Neural progenitor cell (in vitro differentiated cells): ENCODE measurements around the gene CHRNB4. TPM values are rescaled to one million over a fixed set of nuclear protein-coding genes. Genes with fewer than 3 reads are reported as not detected.

Source experiments
- DNase-seq: peaks from one replicate; pipeline ENCODE4 v3.0.0-alpha.2; 2016; ENCODE audit warnings: low spot score
- H2AFZ ChIP-seq: fragments of 200-600 bp; sonication (generic); replicated peaks from 2 replicates; pipeline ENCODE4 v1.6.1; 2016; ENCODE audit warnings: antibody characterized with exemption
- H3F3A ChIP-seq: fragments of 200-600 bp; sonication (generic); 2 replicates; pipeline ENCODE4 v1.6.1; 2016; ENCODE audit warnings: antibody characterized with exemption, low read depth
- H3K27ac ChIP-seq: fragments of 200-600 bp; sonication (generic); 2 replicates; pipeline ENCODE4 v1.5.1; 2016; ENCODE audit warnings: mild to moderate bottlenecking
- H3K27me3 ChIP-seq: fragments of 200-600 bp; sonication (generic); 2 replicates; pipeline ENCODE4 v1.6.1; 2016; ENCODE audit warnings: mild to moderate bottlenecking, moderate library complexity
- H3K36me3 ChIP-seq: fragments of 200-600 bp; sonication (generic); 2 replicates; pipeline ENCODE4 v1.5.1; 2016
- H3K4me1 ChIP-seq: fragments of 200-600 bp; sonication (generic); 2 replicates; pipeline ENCODE4 v1.6.1; 2016; ENCODE audit warnings: mixed run types
- H3K4me2 ChIP-seq: fragments of 200-600 bp; sonication (generic); 2 replicates; pipeline ENCODE4 v1.6.1; 2016
- H3K4me3 ChIP-seq: fragments of 200-600 bp; sonication (generic); 2 replicates; pipeline ENCODE4 v1.5.1; 2016
- H3K79me2 ChIP-seq: fragments of 200-600 bp; sonication (generic); 2 replicates; pipeline ENCODE4 v1.6.1; 2016; ENCODE audit warnings: low read depth
- H3K9ac ChIP-seq: fragments of 200-600 bp; sonication (generic); 2 replicates; pipeline ENCODE4 v1.6.1; 2016
- H3K9me3 ChIP-seq: fragments of 200-600 bp; sonication (generic); 2 replicates; pipeline ENCODE4 v1.5.1; 2016; ENCODE audit warnings: low read depth
- H4K20me1 ChIP-seq: fragments of 200-600 bp; sonication (generic); 2 replicates; pipeline ENCODE4 v1.6.1; 2016; ENCODE audit warnings: low read depth
- H3K27ac Mint-ChIP-seq: 3 replicates; pipeline ENCODE4 v1.8.0; 2021; ENCODE audit warnings: mixed read lengths
- H3K27me3 Mint-ChIP-seq: 2 replicates; pipeline ENCODE4 v1.8.0; 2022; ENCODE audit warnings: low read depth, mild to moderate bottlenecking, inconsistent platforms, moderate library complexity, mixed read lengths; ENCODE audit not compliant: insufficient read depth
- H3K36me3 Mint-ChIP-seq: 3 replicates; pipeline ENCODE4 v1.8.0; 2021; ENCODE audit warnings: mixed read lengths
- H3K4me1 Mint-ChIP-seq: 3 replicates; pipeline ENCODE4 v1.8.0; 2021; ENCODE audit warnings: mixed read lengths
- H3K4me3 Mint-ChIP-seq: 3 replicates; pipeline ENCODE4 v1.8.0; 2021; ENCODE audit warnings: mild to moderate bottlenecking, moderate library complexity, mixed read lengths
- H3K9me3 Mint-ChIP-seq: 3 replicates; pipeline ENCODE4 v1.8.0; 2020; ENCODE audit warnings: mixed read lengths
- CTCF ChIP-seq: fragments of 200-600 bp; sonication (generic); IDR thresholded peaks from 2 replicates; pipeline ENCODE4 v1.5.1; 2017; ENCODE audit warnings: antibody characterized with exemption, mild to moderate bottlenecking
- EZH2 ChIP-seq: fragments of 200-600 bp; sonication (generic); IDR thresholded peaks from 2 replicates; pipeline ENCODE4 v1.6.1; 2017; ENCODE audit warnings: antibody characterized with exemption, mild to moderate bottlenecking, moderate library complexity
- EZH2phosphoT487 ChIP-seq: fragments of 200-600 bp; sonication (generic); IDR thresholded peaks from 2 replicates; pipeline ENCODE4 v1.6.1; 2017; ENCODE audit warnings: antibody characterized with exemption
- total RNA-seq: library from RNA; depleted of rRNA; stranded (reverse); fragments of >200 nt; gene quantifications from 2 replicates; pipeline ENCODE4 v1.2.3, GENCODE V29; 2015; ENCODE audit warnings: low replicate concordance

CHRNB4 gene
- total RNA-seq, 1 donor from 2014 or later, result 0.24 TPM

GRCh38 chr15:78603467-78603866, 37.5 kb downstream of the CHRNB4 start:
- Histone ChIP-seq H3K9me3 (no peaks in the 10 kb centered on the region), H4K20me1 (no peaks in the 10 kb centered on the region), H3K36me3 (no peaks in the 10 kb centered on the region), H3K27ac (no peak overlapping the region), H3K4me1 (no peaks in the 10 kb centered on the region), H3K4me2 (no peak overlapping the region), H2AFZ (no peak overlapping the region), H3K4me3 (no peak overlapping the region), H3K9ac (no peak overlapping the region), H3F3A (peaks cover 5% of the 10 kb centered on the region), H3K79me2 (no peaks in the 10 kb centered on the region), H3K27me3 (no peaks in the 10 kb centered on the region)
- Mint-ChIP-seq H3K36me3 (peaks cover 7% of the 10 kb centered on the region), H3K4me1 (no peaks in the 10 kb centered on the region), H3K27ac (no peak overlapping the region), H3K9me3 (peaks cover 14% of the 10 kb centered on the region), H3K4me3 (no peak overlapping the region), H3K27me3 (peaks cover 4% of the 10 kb centered on the region)
- TF ChIP-seq CTCF (no peak), EZH2 (no peak)
- no peak for DNase-seq

- Mint-ChIP-seq H3K27me3 (peaks cover 2% of the 10 kb centered on the region), H3K4me1 (no peaks in the 10 kb centered on the region), H3K9me3 (no peaks in the 10 kb centered on the region), H3K36me3 (peaks cover 7% of the 10 kb centered on the region), H3K27ac (no peak overlapping the region), H3K4me3 (no peak overlapping the region)
- H3K9ac ChIP-seq, result no peak overlapping the region
- H3K4me2 ChIP-seq, result no peak overlapping the region
- TF ChIP-seq EZH2phosphoT487 (no peak), CTCF (no peak), EZH2 (no peak)
- H4K20me1 ChIP-seq, result no peaks in the 10 kb centered on the region
- H3K27ac ChIP-seq, result no peak overlapping the region
- H2AFZ ChIP-seq, result no peak overlapping the region
- no peaks in the 10 kb centered on the region for H3K27me3 ChIP-seq
- no peak for DNase-seq
- no peaks in the 10 kb centered on the region for H3K79me2 ChIP-seq
- no peaks in the 10 kb centered on the region for H3K4me1 ChIP-seq
- no peaks in the 10 kb centered on the region for H3K9me3 ChIP-seq
- H3K4me3 ChIP-seq, result no peak overlapping the region
- no peaks in the 10 kb centered on the region for H3K36me3 ChIP-seq
- peaks cover 5% of the 10 kb centered on the region for H3F3A ChIP-seq
Observed at GRCh38 chr15:78599189-78599588, 41.8 kb downstream of the CHRNB4 start.

- Histone ChIP-seq H3K4me2 (no peak overlapping the region), H3K9ac (no peak overlapping the region), H4K20me1 (no peaks in the 10 kb centered on the region), H3K36me3 (peaks cover under 1% of the 10 kb centered on the region), H3K27me3 (no peaks in the 10 kb centered on the region), H3K4me1 (no peaks in the 10 kb centered on the region), H3F3A (peaks cover 4% of the 10 kb centered on the region), H2AFZ (no peak overlapping the region), H3K79me2 (no peaks in the 10 kb centered on the region), H3K27ac (no peak overlapping the region), H3K9me3 (no peaks in the 10 kb centered on the region), H3K4me3 (no peak overlapping the region)
- no peaks in the 10 kb centered on the region for H3K9me3 Mint-ChIP-seq
- TF ChIP-seq CTCF (no peak), EZH2phosphoT487 (no peak), EZH2 (no peak)
- peaks cover 2% of the 10 kb centered on the region for H3K27me3 Mint-ChIP-seq
- H3K36me3 Mint-ChIP-seq, result peaks cover 7% of the 10 kb centered on the region
- H3K27ac Mint-ChIP-seq, result no peak overlapping the region
- no peak for DNase-seq
- no peaks in the 10 kb centered on the region for H3K4me1 Mint-ChIP-seq
- no peak overlapping the region for H3K4me3 Mint-ChIP-seq
Observed at GRCh38 chr15:78598348-78598747, 42.7 kb downstream of the CHRNB4 start.

- no peak overlapping the region for H3K4me3 Mint-ChIP-seq
- Histone ChIP-seq H3K9ac (no peak overlapping the region), H3K9me3 (no peaks in the 10 kb centered on the region), H3F3A (no peaks in the 10 kb centered on the region), H3K4me3 (no peak overlapping the region), H2AFZ (no peak overlapping the region), H3K36me3 (peaks cover 7% of the 10 kb centered on the region), H3K27me3 (no peaks in the 10 kb centered on the region), H3K4me1 (no peaks in the 10 kb centered on the region), H3K27ac (no peak overlapping the region), H3K79me2 (no peaks in the 10 kb centered on the region), H4K20me1 (no peaks in the 10 kb centered on the region), H3K4me2 (no peak overlapping the region)
- no peak for TF ChIP-seq EZH2phosphoT487
- TF ChIP-seq EZH2, result no peak
- TF ChIP-seq CTCF, result no peak
- H3K27me3 Mint-ChIP-seq, result no peaks in the 10 kb centered on the region
- no peak for DNase-seq
- H3K4me1 Mint-ChIP-seq, result no peaks in the 10 kb centered on the region
- H3K9me3 Mint-ChIP-seq, result no peaks in the 10 kb centered on the region
- peaks cover 5% of the 10 kb centered on the region for H3K36me3 Mint-ChIP-seq
- H3K27ac Mint-ChIP-seq, result no peak overlapping the region
Observed at GRCh38 chr15:78597583-78597982, 43.4 kb downstream of the CHRNB4 start.
